Suprapubic skin (tissue), 4 donors: ENCODE data around the gene PCIF1.

Experiments
- POLR2A ChIP-seq, 2 donors: fragments of 450-650 bp; IDR thresholded peaks; one replicate each; pipeline ENCODE4 v1.6.1; 2017; ENCODE audit warnings: antibody characterized with exemption in 2 of 2, mild to moderate bottlenecking in 2 of 2, moderate library complexity in 2 of 2
- POLR2AphosphoS5 ChIP-seq, 3 donors: sonication (generic); formaldehyde crosslinking; IDR thresholded peaks; one replicate each; pipeline ENCODE4 v1.6.1; 2017; ENCODE audit warnings: antibody characterized with exemption in 3 of 3

DNA sequence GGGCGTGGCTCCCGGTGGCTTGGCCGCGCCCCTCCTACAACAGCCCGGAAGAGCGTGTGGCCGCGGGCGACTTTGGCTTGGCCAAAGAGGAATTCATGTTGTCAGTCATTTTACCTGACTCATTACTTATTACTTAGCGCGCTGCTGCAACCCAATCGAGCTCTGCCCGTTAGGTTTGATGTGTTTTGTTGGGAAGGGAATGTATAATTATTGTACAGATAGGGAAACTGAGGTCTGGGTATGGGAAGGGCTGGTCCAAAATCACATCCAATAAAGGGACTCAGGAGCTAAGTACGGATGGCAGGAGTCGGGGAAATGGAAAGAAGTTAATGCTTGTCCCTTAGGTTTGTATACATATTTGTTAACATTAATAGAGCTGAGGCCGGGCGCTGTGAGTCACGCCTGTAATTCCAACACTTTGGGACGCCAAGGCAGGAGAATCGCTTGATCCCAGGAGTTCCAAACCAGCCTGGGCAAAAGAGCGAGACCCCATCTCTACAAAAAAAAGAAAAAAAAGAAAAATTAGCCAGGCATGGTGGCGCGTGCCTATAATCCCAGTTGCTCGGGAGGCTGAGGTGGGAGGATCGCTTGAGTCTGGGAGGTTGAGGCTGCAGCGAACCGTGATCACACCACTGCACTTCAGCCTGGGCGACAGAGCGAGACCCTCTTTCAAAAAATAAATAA lies 38.2 kb downstream of the PCIF1 start:
- TF ChIP-seq POLR2A (IDR thresholded peaks at IDR 0.05) (no peak), POLR2AphosphoS5 (IDR thresholded peaks at IDR 0.05) (no peak)
